ENCODE measurements around the gene OR4D11. TPM values are rescaled to one million over a fixed set of nuclear protein-coding genes. Genes with fewer than 3 reads are reported as not detected.
A peak's percentile ranks its signal among the peaks of the same experiment; 100 is the strongest.

The OR4D11 gene
- total and polyA plus RNA-seq, 9 of the 15 experiments (the other 6 are each of a cell fraction or from before 2014, with no cell fraction given): not detected

- no peak for TF ChIP-seq ZNF707 (CRISPR knock-in tag; conservative IDR thresholded peaks at IDR 0.05)
- TF ChIP-seq CBX2 (IDR thresholded peaks at IDR 0.05; ENCODE audit: insufficient read depth, low read length, poor library complexity, severe bottlenecking): no peak
- no peak for TF ChIP-seq ZNF23 (CRISPR knock-in tag; IDR thresholded peaks at IDR 0.05)
- TF ChIP-seq ATF2 (CRISPR knock-in tag; IDR thresholded peaks at IDR 0.05): no peak
- no peak for TF ChIP-seq HMGN3 (IDR thresholded peaks at IDR 0.05; ENCODE audit: borderline replicate concordance, extremely low read depth, insufficient read length, low read depth, low read length)
- TF ChIP-seq ZBTB8A (IDR thresholded peaks at IDR 0.05; ENCODE audit: partially characterized antibody): peak; percentile 71
- no peak for TF ChIP-seq ZNF324 (CRISPR knock-in tag; IDR thresholded peaks at IDR 0.05)
- no peak for TF ChIP-seq CBFA2T3 (IDR thresholded peaks at IDR 0.05)
- no peak for TF ChIP-seq MTF1 (CRISPR knock-in tag; IDR thresholded peaks at IDR 0.05; ENCODE audit: borderline replicate concordance)
- TF ChIP-seq HNRNPH1 (optimal IDR thresholded peaks at IDR 0.05; ENCODE audit: low read depth, low read length): no peak
- TF ChIP-seq ZNF778 (CRISPR knock-in tag; IDR thresholded peaks at IDR 0.05): no peak
- TF ChIP-seq E4F1 (CRISPR knock-in tag; IDR thresholded peaks at IDR 0.05; ENCODE audit: borderline replicate concordance): no peak
- TF ChIP-seq ARID3B (CRISPR knock-in tag; IDR thresholded peaks at IDR 0.05; ENCODE audit: borderline replicate concordance): no peak
- TF ChIP-seq HBP1 (CRISPR knock-in tag; IDR thresholded peaks at IDR 0.05): no peak
- peak; percentile 94 for TF ChIP-seq GTF3C2 (IDR thresholded peaks at IDR 0.05; ENCODE audit: borderline replicate concordance, extremely low read depth, insufficient read length)
- TF ChIP-seq MCM7 (IDR thresholded peaks at IDR 0.05): no peak
- no peak for TF ChIP-seq BMI1 (IDR thresholded peaks at IDR 0.05; ENCODE audit: low read length)
These were observed 48.5 kb downstream of the OR4D11 start (continued) for GRCh38 chr11:59551659-59552521.

Measured in K562 (cell line).